ENCODE results near the gene IDS. TPM values are rescaled to one million over a fixed set of nuclear protein-coding genes. Genes with fewer than 3 reads are reported as not detected.
"Not testable (repeated sequence)": the region's sequence is repeated elsewhere in the genome, so short reads cannot be mapped to it uniquely, and the experiment has no call there.

The IDS gene
- total and polyA plus RNA-seq, 8 donors: 8.7 to 138 (median 41.7) TPM

- TF ChIP-seq POLR2A (IDR thresholded peaks at IDR 0.05): no peak
- no peak for TF ChIP-seq EP300 (IDR thresholded peaks at IDR 0.05)
- no peak for TF ChIP-seq POLR2AphosphoS5 (IDR thresholded peaks at IDR 0.05)
- no peak for TF ChIP-seq CTCF (IDR thresholded peaks at IDR 0.05)
- H3K36me3 ChIP-seq: no peaks in the 10 kb centered on the region
- WGBS, 5 donors: 40 to 66% (median 54%) methylated on average over 1 of the region's 1 CpG
- peaks cover 0 to 12% (median 9%) of the 10 kb centered on the region in 4 donors for H3K4me1 ChIP-seq
- H3K4me3 ChIP-seq: no peak overlapping the region
- intact Hi-C loops (cut with DNase I; ENCODE audit: low total_unique reads): no loop called here
- no peaks in the 10 kb centered on the region for H3K27me3 ChIP-seq
- no peaks in the 10 kb centered on the region for H3K9me3 ChIP-seq
- H3K27ac ChIP-seq: no peak overlapping the region
- no peak for DNase-seq
Observed at GRCh38 chrX:149508467-149508866, 3.4 kb upstream of the IDS start.

GRCh38 chrX:149506349-149506748 is 1.2 kb upstream of the IDS start:
- intact Hi-C loops (cut with DNase I; ENCODE audit: low total_unique reads): no loop called here
- no peak overlapping the region for H3K27ac ChIP-seq
- TF ChIP-seq POLR2A (IDR thresholded peaks at IDR 0.05) (no peak), CTCF (IDR thresholded peaks at IDR 0.05) (no peak), EP300 (IDR thresholded peaks at IDR 0.05) (no peak), POLR2AphosphoS5 (IDR thresholded peaks at IDR 0.05) (no peak)
- H3K36me3 ChIP-seq: peaks cover 3 to 11% (median 8%) of the 10 kb centered on the region in 4 donors
- H3K27me3 ChIP-seq: no peaks in the 10 kb centered on the region
- H3K4me1 ChIP-seq: peaks cover 0 to 26% (median 11%) of the 10 kb centered on the region in 4 donors
- no peaks in the 10 kb centered on the region for H3K9me3 ChIP-seq
- no peak for DNase-seq
- WGBS, 5 donors: 87 to 100% (median 97%) methylated on average over 2 of the region's 2 CpGs
- no peak overlapping the region for H3K4me3 ChIP-seq

- Histone ChIP-seq H3K9me3 (no peaks in the 10 kb centered on the region), H3K4me1 (peaks cover 0 to 26% (median 11%) of the 10 kb centered on the region in 4 donors), H3K4me3 (peak overlapping the region; percentile 55 to 62 (median 58)), H3K27ac (peak overlapping the region in 4 of 5 donors; percentile 88 to 93 (median 90)), H3K36me3 (peaks cover 4 to 17% (median 15%) of the 10 kb centered on the region in 4 donors), H3K27me3 (no peaks in the 10 kb centered on the region)
- WGBS, 5 donors: 79 to 89% (median 86%) methylated on average over 9 of the region's 9 CpGs
- TF ChIP-seq POLR2A (IDR thresholded peaks at IDR 0.05) (no peak), POLR2AphosphoS5 (IDR thresholded peaks at IDR 0.05) (no peak), EP300 (IDR thresholded peaks at IDR 0.05) (no peak), CTCF (IDR thresholded peaks at IDR 0.05) (no peak)
- intact Hi-C loops (cut with DNase I; ENCODE audit: low total_unique reads): no loop called here
- DNase-seq: no peak
Observed at GRCh38 chrX:149505671-149506070, 565 bp upstream of the IDS start.

- TF ChIP-seq CTCF (IDR thresholded peaks at IDR 0.05) (no peak), EP300 (IDR thresholded peaks at IDR 0.05) (no peak)
- DNase-seq: peak in 1 of 2 donors; percentile 48
Observed at GRCh38 chrX:149504226-149504914, 736 bp downstream of the IDS start.

GRCh38 chrX:149503446-149503845 is 1.7 kb downstream of the IDS start:
- H3K27me3 ChIP-seq; intact Hi-C loops (cut with DNase I; ENCODE audit: low total_unique reads); H3K9me3 ChIP-seq: not testable (repeated sequence)
- H3K36me3 ChIP-seq: peaks cover 7 to 39% (median 37%) of the 10 kb centered on the region in 4 donors
- H3K4me1 ChIP-seq: peaks cover 0 to 26% (median 11%) of the 10 kb centered on the region in 4 donors
- peak overlapping the region in 1 of 4 donors; percentile 15 for H3K4me3 ChIP-seq
- H3K27ac ChIP-seq: peak overlapping the region in 2 of 5 donors; percentile 89 to 93
- peak in 1 of 2 donors; percentile 60 for DNase-seq
- WGBS, 5 donors: 29 to 100% (median 38%) methylated on average over 2 to 5 of the region's 10 CpGs; no CpG with 5 or more reads in 1 of the 5 donors

More at GRCh38 chrX:149504226-149504914, 736 bp downstream of the IDS start:
- peaks cover 7 to 30% (median 28%) of the 10 kb centered on the region in 4 donors for H3K36me3 ChIP-seq
- no peaks in the 10 kb centered on the region for H3K9me3 ChIP-seq
- peak overlapping the region; percentile 55 to 62 (median 58) for H3K4me3 ChIP-seq
- intact Hi-C loops (cut with DNase I; ENCODE audit: low total_unique reads): no loop called here
- no peaks in the 10 kb centered on the region for H3K27me3 ChIP-seq
- H3K27ac ChIP-seq: peak overlapping the region in 4 of 5 donors; percentile 88 to 93 (median 90)
- H3K4me1 ChIP-seq: peaks cover 0 to 26% (median 11%) of the 10 kb centered on the region in 4 donors
- 12 to 57% (median 50%) methylated on average over 6 to 10 of the region's 10 CpGs for WGBS, 5 donors

- H3K4me3 ChIP-seq; intact Hi-C loops (cut with DNase I; ENCODE audit: low total_unique reads); H3K9me3 ChIP-seq; H3K27me3 ChIP-seq; DNase-seq: not testable (repeated sequence)
- Histone ChIP-seq H3K4me1 (peaks cover 0 to 26% (median 11%) of the 10 kb centered on the region in 4 donors), H3K36me3 (peaks cover 7 to 44% (median 42%) of the 10 kb centered on the region in 4 donors), H3K27ac (peak overlapping the region in 1 of 5 donors; percentile 17)
- 52 to 100% (median 61%) methylated on average over 1 to 5 of the region's 5 CpGs for WGBS, 5 donors
Observed at GRCh38 chrX:149502923-149503322, 2.2 kb downstream of the IDS start.

All from stomach (tissue), 9 donors.